HG03575 (cell line): ENCODE measurements around the gene KSR1.
"Not testable (repeated sequence)": the region's sequence is repeated elsewhere in the genome, so short reads cannot be mapped to it uniquely, and the experiment has no call there.

Experiments used
- ATAC-seq: cut with Tn5 transposase; IDR thresholded peaks from one replicate; pipeline ENCODE4 v1.9.1; 2021; ENCODE audit not compliant: unreplicated experiment, insufficient number of reproducible peaks, low FRiP score; ENCODE audit errors: extremely low read depth

KSR1 gene

GRCh38 chr17:27485716-27486495 lies 29.7 kb downstream of the KSR1 start:
- no peak for ATAC-seq

GRCh38 chr17:27486741-27487140 lies 30.5 kb downstream of the KSR1 start:
- no peak for ATAC-seq

GRCh38 chr17:27488231-27488630 lies 32.0 kb downstream of the KSR1 start:
- ATAC-seq: no peak

- no peak for ATAC-seq
Measured at GRCh38 chr17:27489045-27489715, 32.9 kb downstream of the KSR1 start.

GRCh38 chr17:27490391-27490790 lies 34.1 kb downstream of the KSR1 start:
- ATAC-seq: no peak

GRCh38 chr17:27491713-27492190 lies 35.5 kb downstream of the KSR1 start:
- ATAC-seq: no peak

- ATAC-seq: no peak
Measured at GRCh38 chr17:27492470-27492869, 36.2 kb downstream of the KSR1 start.

GRCh38 chr17:27493088-27493487 lies 36.8 kb downstream of the KSR1 start:
- ATAC-seq: no peak

- no peak for ATAC-seq
Measured at GRCh38 chr17:27494192-27495091, 38.2 kb downstream of the KSR1 start.

- ATAC-seq: no peak
Measured at GRCh38 chr17:27495460-27495859, 39.2 kb downstream of the KSR1 start.

- ATAC-seq: no peak
Measured at GRCh38 chr17:27496005-27496404, 39.8 kb downstream of the KSR1 start.

GRCh38 chr17:27496437-27496943 lies 40.2 kb downstream of the KSR1 start:
- no peak for ATAC-seq

GRCh38 chr17:27496971-27497370 lies 40.7 kb downstream of the KSR1 start:
- ATAC-seq: no peak

- no peak for ATAC-seq
Measured at GRCh38 chr17:27497696-27498095, 41.4 kb downstream of the KSR1 start.

GRCh38 chr17:27498615-27499309 lies 42.5 kb downstream of the KSR1 start:
- no peak for ATAC-seq

- no peak for ATAC-seq
Measured at GRCh38 chr17:27499451-27500265, 43.4 kb downstream of the KSR1 start.

GRCh38 chr17:27501338-27501737 lies 45.1 kb downstream of the KSR1 start:
- ATAC-seq: not testable (repeated sequence)
